Activated effector memory CD4-positive, alpha-beta T cell treated with Interleukin-2 at 50 U/mL for 16 hours (primary cell): ENCODE measurements around the gene SPARC.
"Not testable (repeated sequence)": the region's sequence is repeated elsewhere in the genome, so short reads cannot be mapped to it uniquely, and the experiment has no call there.

Source experiments
- DNase-seq: peaks from one replicate; pipeline ENCODE4 v3.0.0-alpha.2; 2020

Gene SPARC

GRCh38 chr5:151700296-151700695 lies 13.6 kb upstream of the SPARC start:
- no peak for DNase-seq

GRCh38 chr5:151699071-151699901 lies 12.6 kb upstream of the SPARC start:
- no peak for DNase-seq

DNA sequence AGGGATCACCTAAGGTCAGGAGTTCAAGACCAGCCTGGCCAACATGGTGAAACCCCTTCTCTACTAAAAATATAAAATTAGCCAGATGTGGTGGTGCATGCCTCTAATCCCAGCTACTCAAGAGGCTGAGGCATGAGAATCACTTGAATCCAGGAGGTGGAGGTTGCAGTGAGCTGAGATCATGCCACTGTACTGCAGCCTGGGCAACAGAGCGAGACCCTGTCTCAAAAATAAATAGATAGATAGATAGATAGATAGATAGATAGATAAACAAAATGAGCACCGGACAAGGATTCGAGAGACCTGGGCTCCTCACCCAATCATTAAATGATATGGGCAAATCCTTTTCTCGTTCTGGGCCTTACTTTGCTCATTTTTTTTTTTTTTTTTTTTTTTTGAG lies 11.4 kb upstream of the SPARC start:
- not testable (repeated sequence) for DNase-seq

DNA sequence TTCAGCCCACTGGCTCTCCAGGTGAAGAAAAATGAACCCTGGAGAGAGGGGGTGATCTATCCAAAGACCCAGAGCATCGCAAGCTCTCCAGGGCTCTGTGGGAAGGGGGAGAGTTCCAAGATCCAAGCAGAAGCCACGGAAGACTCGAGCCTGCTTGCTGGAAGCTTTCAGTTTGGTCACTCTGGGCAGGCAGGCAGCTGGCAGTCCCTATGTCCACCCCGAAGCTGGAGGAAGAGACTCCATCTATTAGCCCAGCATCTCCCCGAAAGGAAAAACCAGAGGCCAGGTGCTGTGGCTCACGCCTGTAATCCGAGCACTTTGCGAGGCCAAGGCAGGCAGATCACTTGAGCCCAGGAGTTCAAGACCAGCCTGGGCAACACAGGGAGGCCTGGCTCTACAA lies 10.7 kb upstream of the SPARC start:
- no peak for DNase-seq

- DNase-seq: no peak
Measured at GRCh38 chr5:151696470-151697061, 9.9 kb upstream of the SPARC start.

DNA sequence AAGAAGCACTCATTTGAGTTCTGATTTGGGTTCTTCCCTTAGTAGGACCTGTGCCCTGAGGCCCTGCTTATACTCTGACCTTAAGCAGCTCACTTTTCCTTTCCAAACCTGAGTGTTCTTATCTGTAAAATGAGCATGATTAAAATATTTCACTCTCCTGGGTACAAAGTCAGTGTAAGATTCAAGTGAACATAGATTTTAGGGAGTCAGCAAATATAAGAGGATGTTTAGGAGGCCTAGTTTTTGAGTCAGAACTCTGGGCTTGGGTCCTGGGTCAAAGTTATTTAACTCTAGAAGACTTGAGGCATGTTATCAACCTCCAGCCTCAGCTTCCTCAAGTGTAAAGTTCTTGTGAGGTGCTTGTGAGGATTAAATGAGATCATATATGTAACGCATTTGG lies 8.7 kb upstream of the SPARC start:
- DNase-seq: no peak

DNA sequence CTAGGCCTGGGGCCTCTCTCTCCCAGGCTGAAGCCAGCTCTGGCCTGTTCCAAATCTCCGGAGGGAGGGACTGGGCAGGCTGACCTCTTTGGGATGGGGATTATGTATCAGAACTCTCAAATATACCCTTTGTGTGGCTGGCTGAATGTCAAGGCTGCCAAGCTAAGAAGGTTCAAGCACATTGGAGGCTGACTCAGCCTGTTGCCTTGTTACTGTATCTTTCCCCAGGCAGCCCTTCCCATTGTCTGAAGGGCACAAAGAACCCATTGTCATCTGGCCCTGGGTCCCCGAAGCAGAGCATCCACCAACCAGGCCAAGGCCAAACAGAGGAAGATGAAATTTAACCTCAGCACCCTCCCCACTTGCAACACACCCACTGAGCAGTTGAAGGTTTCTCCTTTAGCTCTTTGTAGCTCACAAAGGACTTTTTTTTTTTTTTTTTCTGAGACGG lies 7.3 kb upstream of the SPARC start:
- DNase-seq: no peak

DNA sequence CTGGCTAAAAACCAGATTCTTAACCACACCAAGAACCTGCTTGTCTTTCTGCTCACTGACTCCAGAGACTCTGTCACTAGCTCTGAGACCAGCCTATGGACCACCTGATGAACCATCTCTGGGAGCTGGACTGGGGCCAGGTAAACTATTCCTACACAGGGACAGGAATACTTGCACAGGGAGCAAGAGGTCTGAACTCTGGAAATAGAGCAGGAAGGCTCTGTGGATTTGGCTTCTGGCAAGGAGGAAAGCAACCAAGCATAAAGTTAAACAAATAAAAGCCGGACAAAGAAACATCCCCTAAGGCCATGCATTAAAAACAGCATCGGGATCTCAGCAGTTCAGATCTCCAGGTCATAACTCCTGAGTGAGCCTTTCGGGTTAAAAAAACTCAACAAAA lies 5.6 kb upstream of the SPARC start:
- DNase-seq: no peak

DNA sequence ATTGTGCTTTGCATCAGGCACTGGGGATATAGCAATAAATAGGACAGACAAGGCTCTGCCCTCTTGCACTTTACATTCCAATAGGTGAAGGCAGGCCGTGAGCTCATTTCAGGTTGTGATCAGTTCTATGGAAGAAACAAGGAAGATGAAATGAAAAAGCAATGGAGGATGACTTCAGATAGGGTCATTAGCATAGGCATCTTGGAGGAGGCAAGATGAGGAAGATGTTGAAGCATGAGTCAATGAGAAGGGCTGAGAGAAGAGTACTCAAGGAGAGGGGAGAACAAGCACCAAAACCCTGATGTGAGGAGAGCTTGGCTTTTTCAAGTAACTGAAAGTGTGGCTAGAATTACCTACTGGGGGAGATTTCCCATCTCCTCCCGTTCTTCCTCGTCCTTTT lies 5.0 kb upstream of the SPARC start:
- no peak for DNase-seq

- not testable (repeated sequence) for DNase-seq
Measured at GRCh38 chr5:151689591-151689990, 2.9 kb upstream of the SPARC start.

DNA sequence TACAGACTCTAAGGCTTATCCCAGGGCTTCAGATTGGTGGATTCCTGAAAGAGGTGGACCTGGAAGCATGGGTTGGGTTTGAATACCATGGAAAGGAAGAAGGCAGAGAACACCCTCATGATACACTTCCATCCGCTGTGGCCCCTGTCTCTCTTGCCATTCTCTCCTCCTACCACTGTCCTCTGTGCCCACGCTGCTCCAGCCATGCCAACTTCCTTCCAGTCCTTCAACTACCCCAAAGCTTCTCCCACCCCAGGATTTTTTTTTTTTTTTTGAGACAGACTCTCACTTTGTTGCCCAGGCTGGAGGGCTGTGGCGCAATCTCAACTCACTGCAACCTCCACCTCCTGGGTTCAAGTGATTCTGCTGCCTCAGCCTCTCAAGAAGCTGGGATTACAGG lies 1.7 kb upstream of the SPARC start:
- no peak for DNase-seq

DNA sequence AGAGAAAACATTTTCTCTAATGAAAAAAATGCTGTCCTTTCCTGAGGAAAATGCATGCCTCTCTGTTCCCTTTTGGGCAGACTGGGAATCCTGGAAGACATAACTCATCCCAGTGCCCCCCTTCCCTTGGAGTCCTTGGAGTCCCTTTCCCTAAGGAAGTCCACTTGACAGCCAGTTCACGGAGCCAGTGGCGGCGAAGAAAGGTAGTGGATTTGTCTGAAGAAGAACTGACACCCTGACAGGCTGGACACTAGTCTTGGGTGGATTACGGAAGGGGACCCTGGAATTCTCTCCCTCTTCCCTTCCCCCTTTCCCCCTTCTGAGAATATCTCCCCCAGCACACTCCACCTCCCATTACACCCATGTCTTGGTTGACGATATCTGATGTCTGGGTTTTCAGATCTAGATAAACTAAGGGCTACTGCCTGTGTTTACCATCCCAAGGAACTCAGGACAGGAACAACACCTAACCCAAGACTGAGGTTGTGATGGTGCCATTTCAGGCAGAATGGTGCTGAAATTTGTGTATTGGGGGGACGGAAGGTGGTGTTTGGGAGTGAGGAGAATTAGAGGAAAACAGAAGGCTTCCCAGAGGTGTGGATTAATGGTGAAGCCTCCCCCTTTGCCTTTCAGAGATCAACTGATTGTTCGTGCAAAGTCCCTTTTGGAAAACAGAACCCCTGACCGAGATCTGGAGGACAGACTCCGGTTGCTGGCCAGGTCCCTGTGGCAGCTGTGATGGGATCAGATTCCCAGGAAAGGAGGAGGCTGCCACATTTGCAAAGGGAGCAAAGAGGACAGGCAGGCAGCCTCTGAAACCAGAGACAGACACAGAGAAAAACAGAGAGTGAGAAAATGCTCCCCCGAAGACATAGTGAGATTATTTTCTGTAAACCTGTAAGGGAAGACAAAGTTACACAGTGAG lies 704 bp downstream of the SPARC start:
- DNase-seq: no peak

GRCh38 chr5:151684690-151685361 lies 1.9 kb downstream of the SPARC start:
- no peak for DNase-seq

DNA sequence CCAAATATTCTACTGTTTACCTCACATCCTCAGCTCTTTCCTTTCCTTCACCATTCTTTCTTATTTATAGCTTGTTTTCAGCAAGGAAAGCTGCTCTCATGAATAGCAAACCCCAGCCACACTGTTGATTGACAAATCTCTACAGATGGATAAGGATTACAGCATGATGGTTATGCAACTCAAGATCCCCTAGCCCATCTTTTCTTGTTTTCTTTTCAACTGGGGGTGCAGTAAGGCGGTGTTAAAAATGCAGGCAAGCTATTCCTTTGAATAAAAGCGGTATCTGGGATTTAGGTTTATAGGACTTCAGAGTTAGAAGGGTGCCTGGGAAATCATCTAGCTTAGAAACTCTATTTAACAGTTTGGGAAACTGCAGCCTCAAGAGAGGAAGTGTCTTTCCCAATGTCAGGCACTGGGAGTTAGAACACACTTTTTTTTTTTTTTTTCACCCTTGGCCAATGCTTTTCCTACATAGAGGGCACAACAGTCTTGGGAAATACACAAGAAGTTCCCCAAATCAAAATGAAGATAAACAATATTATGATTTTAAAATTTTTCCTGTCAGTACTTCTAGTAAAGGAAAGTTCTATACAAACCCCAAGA lies 2.6 kb downstream of the SPARC start:
- DNase-seq: no peak

DNA sequence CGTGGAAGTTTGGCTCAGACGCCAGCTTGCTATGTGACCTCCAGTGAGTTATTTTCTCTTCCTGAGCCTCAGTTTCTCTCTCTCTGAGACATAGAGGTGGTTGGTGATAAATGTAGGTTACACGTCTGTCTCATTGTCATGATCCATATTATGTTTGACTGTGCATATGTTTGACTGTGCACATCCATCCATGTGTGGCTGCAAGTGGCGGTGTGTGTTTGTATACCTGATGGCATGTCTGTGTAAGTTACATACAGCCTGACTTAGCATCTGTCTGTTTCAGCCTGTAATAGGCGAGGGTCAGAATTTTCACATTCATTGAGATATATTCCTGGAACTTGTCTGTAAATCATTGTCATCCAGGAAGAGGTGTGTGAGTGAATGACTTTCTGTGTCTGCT lies 3.3 kb downstream of the SPARC start:
- no peak for DNase-seq

DNA sequence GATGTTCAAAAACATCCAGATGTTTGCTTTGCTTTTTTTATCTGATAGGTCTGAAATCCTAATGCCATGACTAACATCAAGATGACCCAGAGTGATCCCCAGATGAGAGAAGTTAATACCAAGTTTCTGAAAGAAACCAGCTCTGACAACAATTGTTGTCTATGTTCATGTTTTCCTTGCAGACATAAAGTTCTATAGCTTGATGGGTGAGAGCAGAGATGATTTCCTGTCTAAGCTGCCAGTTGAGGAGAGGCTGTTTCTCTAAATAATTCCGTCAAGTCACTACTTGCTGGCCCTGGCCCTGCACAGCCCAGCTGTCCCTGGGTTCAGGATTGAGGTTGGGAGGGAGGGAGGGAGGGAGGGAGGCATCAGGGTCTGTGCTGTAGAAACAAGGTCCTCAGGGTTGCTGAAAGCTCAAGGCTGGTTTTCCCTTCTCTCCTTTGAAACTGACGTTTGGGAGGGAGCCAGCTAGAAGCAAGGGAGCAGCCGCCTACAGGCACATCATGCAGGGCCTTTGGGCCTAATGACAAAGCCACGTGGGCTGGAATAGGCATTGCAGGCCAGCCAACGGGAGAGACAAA lies 3.9 kb downstream of the SPARC start:
- no peak for DNase-seq

DNA sequence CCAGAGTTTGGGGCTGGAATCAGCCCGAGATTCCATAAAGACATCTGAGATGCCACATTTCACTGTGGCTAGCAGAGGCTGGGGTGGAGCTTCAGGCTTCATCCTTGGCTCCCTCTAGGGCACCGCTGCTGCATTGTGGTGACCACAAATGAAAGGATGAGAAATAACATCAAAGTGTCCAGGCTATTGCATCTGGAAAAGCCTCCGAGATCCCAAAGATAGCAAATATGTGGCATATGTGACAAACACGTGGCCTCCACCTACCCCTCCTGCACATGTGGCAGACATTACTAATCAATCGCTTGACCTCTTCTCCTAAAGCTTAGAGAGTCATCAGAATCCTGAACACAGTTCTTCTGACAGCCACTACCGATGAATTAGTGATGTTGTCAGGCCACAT lies 4.5 kb downstream of the SPARC start:
- no peak for DNase-seq

GRCh38 chr5:151680944-151681427 lies 5.7 kb downstream of the SPARC start:
- no peak for DNase-seq

DNA sequence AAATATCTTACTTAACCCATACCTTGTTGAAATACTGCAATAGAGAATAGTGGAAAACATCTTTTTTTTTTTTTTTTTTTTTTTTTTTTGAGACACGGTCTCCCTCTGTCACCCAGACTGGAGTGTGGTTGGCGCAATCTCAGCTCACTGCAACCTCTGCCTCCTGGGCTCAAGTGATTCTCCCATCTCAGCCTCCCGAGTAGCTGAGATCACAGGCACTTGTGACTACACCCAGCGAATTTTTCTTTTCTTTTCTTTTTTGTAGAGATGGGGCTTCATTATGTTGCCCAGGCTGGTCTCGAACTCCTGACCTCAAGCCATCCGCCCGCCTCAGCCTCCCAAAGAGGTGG lies 6.6 kb downstream of the SPARC start:
- not testable (repeated sequence) for DNase-seq

DNA sequence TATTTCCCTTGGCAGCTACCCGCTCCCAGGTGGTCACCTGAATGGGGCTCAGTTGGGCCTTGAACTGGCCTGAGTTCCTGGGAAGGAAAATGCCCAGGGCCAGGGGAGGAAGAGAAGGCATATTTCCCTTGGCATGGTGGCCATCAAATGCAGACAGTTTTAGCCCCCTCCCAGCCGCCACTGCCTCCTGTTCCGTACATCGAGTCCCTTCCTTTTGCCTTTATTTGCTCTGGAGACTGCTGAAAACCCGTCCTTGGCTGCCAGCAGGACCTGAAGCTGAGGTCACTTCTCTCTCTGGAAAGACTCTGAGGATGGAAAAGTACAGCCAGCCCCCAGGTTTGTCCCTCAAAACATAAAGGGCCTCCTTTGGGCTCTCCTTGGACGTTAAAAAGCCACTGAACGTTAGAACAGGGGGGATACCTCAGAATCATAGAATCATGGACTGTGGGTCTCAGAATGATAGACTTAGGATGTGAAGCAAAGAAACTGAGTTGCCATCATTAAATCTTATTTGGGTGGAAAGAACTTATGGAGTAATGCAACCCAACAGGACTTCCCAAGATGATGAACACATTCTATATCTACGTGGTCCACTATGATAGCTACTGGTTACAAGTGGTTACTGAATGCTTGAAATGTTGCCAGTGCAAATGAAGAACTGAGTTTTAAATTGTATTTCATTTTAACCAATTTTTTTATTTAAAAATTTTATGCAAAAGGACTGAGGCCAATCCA lies 7.1 kb downstream of the SPARC start:
- no peak for DNase-seq

DNA sequence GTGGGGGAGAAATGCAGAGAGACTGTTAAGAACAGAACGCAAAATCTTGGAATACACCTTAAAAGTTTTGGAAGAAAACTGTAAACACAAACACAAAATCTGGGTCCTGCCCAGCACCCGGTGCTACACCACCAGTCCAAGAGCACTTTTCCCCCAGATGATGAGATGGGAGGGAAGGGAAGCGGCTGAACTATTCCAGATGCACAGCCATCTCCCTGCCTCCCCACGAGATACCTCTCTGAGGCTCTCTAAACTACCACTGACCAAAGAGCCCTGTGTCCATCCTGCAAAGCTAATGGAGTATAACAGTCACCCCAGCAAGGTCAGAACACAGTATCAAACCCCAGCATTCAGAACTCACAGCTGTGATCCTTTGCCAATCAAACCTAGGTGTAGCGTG lies 8.0 kb downstream of the SPARC start:
- no peak for DNase-seq
